ENCODE measurements around the gene TMEM263. TPM values are rescaled to one million over a fixed set of nuclear protein-coding genes. Genes with fewer than 3 reads are reported as not detected.
A peak's percentile ranks its signal among the peaks of the same experiment; 100 is the strongest.

The TMEM263 gene
- total and polyA plus RNA-seq, 9 of the 15 experiments (the other 6 are each of a cell fraction or from before 2014, with no cell fraction given), result 12.6 to 36.7 (median 24.4) TPM

GRCh38 chr12:106982229-106982628, 26.5 kb downstream of the TMEM263 start:
- no peak for FAIRE-seq
- no peak overlapping the region for H2AFZ ChIP-seq (ENCODE audit: low read depth, low read length)
- in situ Hi-C loops (cut with MboI), result no loop called here
- 13% methylated on average over 1 of the region's 1 CpG for WGBS (ENCODE audit: insufficient coverage, low coverage, missing lambda C conversion rate)
- no peaks in the 10 kb centered on the region for H3K27me3 ChIP-seq (ENCODE audit: control insufficient read depth in 2 of 2, insufficient read depth in 2 of 2, low read length in 2 of 2)
- H3K4me1 ChIP-seq (replicated peaks in 1 of 2; ENCODE audit: control insufficient read depth in 2 of 2, insufficient read depth in 2 of 2, low read length in 2 of 2), result peaks cover 19 to 43% of the 10 kb centered on the region in 2 experiments
- CTCF ChIA-PET (ENCODE audit: low intra/inter-chr PET ratio), result no interaction called here
- no peak overlapping the region for H3K9ac ChIP-seq (ENCODE audit: insufficient read depth in 1 of 2, low read depth in 2 of 2, low read length in 2 of 2)
- no peaks in the 10 kb centered on the region for H4K20me1 ChIP-seq (replicated peaks; ENCODE audit: control insufficient read depth, insufficient read depth, low read length)
- intact Hi-C loops (cut with micrococcal nuclease), result no loop called here
- peaks cover 44% of the 10 kb centered on the region for H3K36me3 ChIP-seq (ENCODE audit: control insufficient read depth, insufficient read depth, low read length)
- no peak overlapping the region for H3K4me3 ChIP-seq
- H3K27ac ChIP-seq (ENCODE audit: extremely low read depth, low read depth, low read length), result no peak overlapping the region
- POLR2A ChIA-PET, result interaction anchor here (1.0 to 5.5 kb wide), 4 partner anchors 7 to 27 kb away, joined by 3 to 28 read pairs (median 14); partner anchors contain the start of gene TMEM263
- DNase-seq (ENCODE audit: extremely low read depth in 1 of 4, low spot score in 3 of 4), result no peak
- H3K9me3 ChIP-seq (replicated peaks; ENCODE audit: control insufficient read depth, insufficient read depth, low read depth, low read length), result peaks cover 5% of the 10 kb centered on the region; the same call in 1 of the 2 replicates
- H3K79me2 ChIP-seq (ENCODE audit: control insufficient read depth, insufficient read depth, low read length), result peaks cover 40% of the 10 kb centered on the region
- no peak overlapping the region for H3K4me2 ChIP-seq (ENCODE audit: insufficient read depth, low read length)
- TF ChIP-seq HMBOX1 (IDR thresholded peaks at IDR 0.05), result peak; percentile 51; the same call in 1 of the 2 replicates
- no peak for TF ChIP-seq FOXP1 (CRISPR knock-in tag; IDR thresholded peaks at IDR 0.05)
- ATAC-seq, result no peak
- no peaks in the 10 kb centered on the region for H3K9me1 ChIP-seq (ENCODE audit: control insufficient read depth, insufficient read depth, low read length)
- BruUV-seq (replicated peaks), result no TSS peak

GRCh38 chr12:106984588-106985137, 29.0 kb downstream of the TMEM263 start:
- peaks cover 38% of the 10 kb centered on the region for H3K79me2 ChIP-seq (ENCODE audit: control insufficient read depth, insufficient read depth, low read length)
- no peaks in the 10 kb centered on the region for H3K27me3 ChIP-seq (ENCODE audit: control insufficient read depth in 2 of 2, insufficient read depth in 2 of 2, low read length in 2 of 2)
- ChIA-PET POLR2A (interaction anchor here (0.6 to 4.0 kb wide), 7 partner anchors 10 to 43 kb away, joined by 3 to 18 read pairs (median 5); partner anchors contain the start of gene TMEM263), CTCF (ENCODE audit: low intra/inter-chr PET ratio) (no interaction called here)
- ATAC-seq (peak; percentile 55), DNase-seq (ENCODE audit: extremely low read depth in 1 of 4, low spot score in 3 of 4) (peak in 2 of 4 experiments; percentile 62 to 87), FAIRE-seq (peak; percentile 82)
- in situ Hi-C loops (cut with MboI), result no loop called here
- peak overlapping the region; percentile 85 for H3K27ac ChIP-seq (ENCODE audit: extremely low read depth, low read depth, low read length)
- peak overlapping the region; percentile 91 for H3K4me2 ChIP-seq (ENCODE audit: insufficient read depth, low read length)
- intact Hi-C loops (cut with micrococcal nuclease), result loop anchor here (1.0 to 5.0 kb wide), 2 partner anchors 8 to 93 kb away; no protein-coding TSS in a partner anchor
- no peaks in the 10 kb centered on the region for H4K20me1 ChIP-seq (replicated peaks; ENCODE audit: control insufficient read depth, insufficient read depth, low read length)
- no peaks in the 10 kb centered on the region for H3K9me1 ChIP-seq (ENCODE audit: control insufficient read depth, insufficient read depth, low read length)
- peaks cover 19 to 25% of the 10 kb centered on the region in 2 experiments for H3K4me1 ChIP-seq (replicated peaks in 1 of 2; ENCODE audit: control insufficient read depth in 2 of 2, insufficient read depth in 2 of 2, low read length in 2 of 2)
- peak overlapping the region in 1 of 2 experiments; percentile 79; a peak in 2 of 4 replicates for H3K9ac ChIP-seq (ENCODE audit: insufficient read depth in 1 of 2, low read depth in 2 of 2, low read length in 2 of 2)
- H3K9me3 ChIP-seq (replicated peaks; ENCODE audit: control insufficient read depth, insufficient read depth, low read depth, low read length), result peaks cover 5% of the 10 kb centered on the region; the same call in 1 of the 2 replicates
- peaks cover 39% of the 10 kb centered on the region for H3K36me3 ChIP-seq (ENCODE audit: control insufficient read depth, insufficient read depth, low read length)
- peak overlapping the region; percentile 28 for H2AFZ ChIP-seq (ENCODE audit: low read depth, low read length)
- BruUV-seq (replicated peaks), result no TSS peak
- H3K4me3 ChIP-seq, result peak overlapping the region; percentile 64; the same call in 1 of the 2 replicates
- 4% methylated on average over 5 of the region's 6 CpGs for WGBS (ENCODE audit: insufficient coverage, low coverage, missing lambda C conversion rate)
- TF ChIP-seq USF2 (CRISPR knock-in tag; IDR thresholded peaks at IDR 0.05), result peak; percentile 71
- no peak for TF ChIP-seq SRF (CRISPR knock-in tag; IDR thresholded peaks at IDR 0.05)
- no peak for TF ChIP-seq ERF (CRISPR knock-in tag; IDR thresholded peaks at IDR 0.05)
- no peak for TF ChIP-seq ILF3 (IDR thresholded peaks at IDR 0.05; ENCODE audit: borderline replicate concordance)
- peak; percentile 78; the same call in 1 of the 2 replicates for TF ChIP-seq ARID3A (IDR thresholded peaks at IDR 0.05; ENCODE audit: borderline replicate concordance, low read depth, low read length)
- 0 out of 2 replicates have a peak, but pooled peaks have one; percentile 41 for TF ChIP-seq BCOR (IDR thresholded peaks at IDR 0.05)
- TF ChIP-seq FOS (IDR thresholded peaks at IDR 0.05; ENCODE audit: extremely low read depth, insufficient read length), result no peak
- TF ChIP-seq NCOR1 (IDR thresholded peaks at IDR 0.05), result peak; percentile 82
- peak; percentile 20; the same call in 1 of the 2 replicates for TF ChIP-seq CEBPG (CRISPR knock-in tag; IDR thresholded peaks at IDR 0.05)
- no peak for TF ChIP-seq CEBPG (tag; conservative IDR thresholded peaks at IDR 0.05 in 1 of 2, IDR thresholded peaks at IDR 0.05 in 1 of 2)
